Mammary microvascular endothelial cell (primary cell): Measurements from ENCODE around the gene GALNT16. TPM values are rescaled to one million over a fixed set of nuclear protein-coding genes. Genes with fewer than 3 reads are reported as not detected.

Experiments
- total RNA-seq: library from RNA; depleted of rRNA; stranded (reverse); fragments of >200 nt; gene quantifications from 2 replicates; pipeline ENCODE4 v1.2.3, GENCODE V29; 2015

The GALNT16 gene
- 0.34 and 0.87 TPM in 2 replicates for total RNA-seq

DNA sequence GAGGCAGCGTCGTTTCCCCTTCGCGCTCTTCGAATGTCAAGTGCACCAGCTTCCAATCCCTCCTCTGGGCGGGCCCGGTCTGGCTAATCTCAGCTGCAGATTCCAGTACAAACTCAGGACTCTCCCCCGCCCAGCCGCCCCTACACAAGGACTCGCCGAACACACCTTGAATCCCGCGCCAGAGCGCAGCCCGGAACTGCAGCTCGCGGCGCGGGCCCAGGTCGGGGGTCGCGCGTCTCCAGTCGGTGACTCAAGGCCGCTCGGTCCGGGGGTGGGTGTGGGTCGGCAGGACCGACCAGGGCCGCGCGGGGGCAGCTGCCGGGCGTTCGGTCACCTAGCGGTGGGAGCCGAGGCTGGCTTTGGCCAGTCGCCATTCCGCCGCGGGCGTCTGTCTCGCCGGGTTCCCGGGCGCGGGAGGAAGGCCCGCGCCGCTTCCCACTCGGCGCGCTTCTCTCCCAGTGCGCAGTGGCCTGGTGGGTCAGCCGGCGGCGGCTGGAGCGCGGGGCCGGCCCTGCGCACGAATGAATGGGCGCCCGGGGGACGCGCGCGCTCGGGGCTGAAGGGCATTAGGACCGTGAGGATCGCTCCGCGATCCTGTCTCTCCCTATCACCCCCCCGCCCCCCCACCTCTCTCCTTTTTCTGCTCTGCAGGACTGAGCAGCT, at the start of gene GALNT16:
TSS of gene GALNT16 (plus strand) at position 632 of the 663 bp plus-strand sequence. CDS start 133 bp downstream, outside the sequence.

DNA sequence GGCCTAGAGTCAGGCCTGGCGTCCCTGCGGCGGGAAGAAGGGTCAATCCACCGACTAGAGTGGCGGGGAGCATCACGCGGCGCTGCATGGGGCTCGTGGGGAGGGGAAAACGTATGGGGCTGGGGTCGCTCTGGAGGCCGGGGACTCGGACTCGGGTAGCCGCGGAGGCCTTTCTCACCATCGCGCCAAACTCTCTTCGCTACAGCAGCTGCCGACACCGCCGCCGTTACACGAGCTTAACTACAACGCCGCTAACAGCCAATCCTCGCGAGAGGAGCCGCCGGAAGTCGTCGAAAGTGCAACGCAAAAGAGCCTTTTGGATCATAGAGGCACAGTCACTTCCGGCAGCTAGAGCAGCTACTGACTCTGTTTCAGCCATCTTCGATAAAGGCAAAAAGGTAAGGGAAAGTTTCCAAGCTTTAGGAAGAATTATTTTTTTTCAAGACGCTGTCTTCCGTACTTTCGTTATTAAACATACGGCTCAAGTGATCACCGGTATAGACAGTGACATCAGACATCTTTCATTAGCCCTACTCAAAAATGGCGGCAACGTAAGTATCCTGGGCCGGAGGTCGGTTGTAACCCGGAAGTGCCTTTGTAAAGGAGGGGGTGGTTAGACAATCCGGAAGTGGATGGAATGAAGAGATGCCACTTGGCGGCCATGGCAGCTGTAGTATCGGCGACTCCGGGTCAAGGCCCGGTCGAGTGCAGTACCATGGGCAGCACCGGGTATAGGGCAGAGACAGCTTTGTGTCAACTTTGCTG, 138.3 kb downstream of the GALNT16 start, which contains the start of the genes ERH and SLC39A9:
TSS of gene ERH (minus strand) at position 247 of the 765 bp plus-strand sequence. CDS start at position 181, 66 bp downstream.
TSS of gene SLC39A9 (plus strand) at position 640 of the 765 bp plus-strand sequence. CDS start 678 bp downstream, outside the sequence.

Other genes starting within 250 kb of the GALNT16 start
- gene DCAF5, start 107.0 kb upstream of the GALNT16 start, total RNA-seq, result 8.7 and 11.3 TPM in 2 replicates
- gene EXD2, start 68.7 kb upstream of the GALNT16 start, total RNA-seq, result 19.9 and 22.4 TPM in 2 replicates
- gene ERH, start 138.1 kb downstream of the GALNT16 start, total RNA-seq, result 179 TPM in 2 replicates
- gene SLC39A9, start 138.5 kb downstream of the GALNT16 start, total RNA-seq, result 47.4 and 56.2 TPM in 2 replicates
- not detected in 2 replicates for gene PLEKHD1, start 224.6 kb downstream of the GALNT16 start, total RNA-seq